Hematopoietic multipotent progenitor cell treated with erythropoietin and hydrocortisone succinate and interleukin-3 and kit ligand, for 17 days (in vitro differentiated cells): ENCODE results near the gene CAMK2D.

Experiments used
- DNase-seq: peaks from one replicate; pipeline ENCODE4 v3.0.0-alpha.2; 2015; ENCODE audit warnings: low spot score

The CAMK2D gene

GRCh38 chr4:113471146-113471860 lies 290.2 kb downstream of the CAMK2D start:
- DNase-seq: no peak

- DNase-seq: no peak
Observed at GRCh38 chr4:113469926-113470325, 291.6 kb downstream of the CAMK2D start.

- DNase-seq: no peak
Observed at GRCh38 chr4:113469023-113469390, 292.5 kb downstream of the CAMK2D start.

GRCh38 chr4:113468165-113469022 lies 293.1 kb downstream of the CAMK2D start:
- no peak for DNase-seq

DNA sequence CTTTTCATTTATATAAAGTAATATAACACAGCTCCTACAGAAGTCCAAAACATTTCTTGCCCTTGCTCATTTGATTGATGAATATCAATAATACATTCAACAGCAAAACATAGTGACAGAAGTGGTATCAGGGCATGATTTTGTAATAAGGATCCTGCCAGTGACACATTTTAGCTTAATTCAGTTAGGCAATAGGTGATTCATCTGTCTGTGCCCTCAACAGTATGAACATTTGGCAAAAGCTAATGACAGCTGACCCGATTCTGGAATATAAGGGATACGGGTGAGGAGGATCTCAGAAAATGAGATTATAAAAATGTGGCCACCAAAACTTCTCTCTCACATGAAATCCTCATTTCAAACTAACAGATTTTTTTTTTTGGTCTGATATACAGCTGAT lies 294.0 kb downstream of the CAMK2D start:
- DNase-seq: no peak

GRCh38 chr4:113462286-113462685 lies 299.3 kb downstream of the CAMK2D start:
- DNase-seq: no peak

- no peak for DNase-seq
Observed at GRCh38 chr4:113461281-113461680, 300.3 kb downstream of the CAMK2D start.

GRCh38 chr4:113457886-113458285 lies 303.7 kb downstream of the CAMK2D start:
- no peak for DNase-seq

DNA sequence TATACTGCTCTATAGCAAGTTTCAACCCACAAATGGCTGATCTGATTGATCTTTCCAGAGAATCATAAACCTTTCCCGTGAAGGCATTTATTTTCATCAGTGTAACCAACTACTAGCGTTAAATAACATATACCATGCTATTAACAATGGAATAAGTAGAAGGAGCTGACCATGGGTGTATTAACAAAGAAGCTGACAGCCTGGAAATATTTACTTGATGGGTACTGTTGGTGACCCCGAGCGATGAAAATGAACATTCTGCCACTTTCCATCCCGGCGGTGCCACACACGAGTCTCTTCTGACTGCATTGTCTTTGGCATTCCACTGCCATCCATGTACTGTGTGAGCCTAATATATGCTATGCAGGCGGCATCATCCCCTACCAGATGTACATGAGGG lies 304.4 kb downstream of the CAMK2D start:
- no peak for DNase-seq

- no peak for DNase-seq
Observed at GRCh38 chr4:113455061-113455460, 306.5 kb downstream of the CAMK2D start.

GRCh38 chr4:113452868-113453620 lies 308.5 kb downstream of the CAMK2D start:
- DNase-seq: no peak

- no peak for DNase-seq
Observed at GRCh38 chr4:113452152-113452551, 309.4 kb downstream of the CAMK2D start.

- no peak for DNase-seq
Observed at GRCh38 chr4:113450295-113451080, 311.1 kb downstream of the CAMK2D start.

GRCh38 chr4:113449410-113449974 lies 312.0 kb downstream of the CAMK2D start:
- no peak for DNase-seq

- no peak for DNase-seq
Observed at GRCh38 chr4:113447769-113448168, 313.8 kb downstream of the CAMK2D start.

DNA sequence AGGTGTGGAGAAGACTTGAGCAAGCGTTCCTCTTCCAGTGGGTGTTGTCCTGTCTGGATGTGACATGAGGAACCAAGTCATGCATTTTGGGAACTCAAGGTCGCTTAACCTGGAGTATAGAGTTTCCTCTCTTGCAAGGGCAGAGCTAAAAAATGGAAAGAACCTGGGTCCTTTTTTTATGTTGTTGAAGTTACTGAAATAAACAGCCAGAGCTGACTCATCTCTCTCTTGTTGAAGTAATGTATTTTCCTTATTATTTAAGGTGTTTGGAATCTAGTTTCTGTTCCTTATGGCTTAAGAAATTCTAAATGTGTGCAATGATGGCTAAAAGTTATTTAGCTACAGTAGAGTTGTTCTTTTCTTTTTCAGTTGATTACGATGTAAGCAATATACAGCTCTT lies 314.5 kb downstream of the CAMK2D start:
- DNase-seq: no peak

- DNase-seq: no peak
Observed at GRCh38 chr4:113446019-113446418, 315.5 kb downstream of the CAMK2D start.

DNA sequence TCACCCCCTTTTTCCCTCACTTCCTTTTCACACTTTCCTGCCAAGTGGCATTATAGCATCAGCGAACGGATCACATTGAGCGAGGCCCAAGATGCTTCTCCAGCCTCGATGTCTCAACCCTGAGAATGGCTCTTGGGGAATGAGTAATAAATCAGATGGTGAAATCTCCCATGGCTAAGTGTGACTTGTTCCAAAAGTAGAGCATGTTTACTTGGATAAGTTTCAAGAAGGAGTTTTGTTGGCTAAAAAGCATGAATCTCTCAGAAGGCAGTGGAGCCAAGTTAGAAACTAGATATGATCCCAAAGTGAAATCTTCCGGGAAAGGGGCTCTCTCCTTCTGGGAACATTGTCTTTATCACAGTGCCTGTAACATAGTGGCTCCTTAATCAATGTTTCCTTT lies 316.3 kb downstream of the CAMK2D start:
- no peak for DNase-seq

DNA sequence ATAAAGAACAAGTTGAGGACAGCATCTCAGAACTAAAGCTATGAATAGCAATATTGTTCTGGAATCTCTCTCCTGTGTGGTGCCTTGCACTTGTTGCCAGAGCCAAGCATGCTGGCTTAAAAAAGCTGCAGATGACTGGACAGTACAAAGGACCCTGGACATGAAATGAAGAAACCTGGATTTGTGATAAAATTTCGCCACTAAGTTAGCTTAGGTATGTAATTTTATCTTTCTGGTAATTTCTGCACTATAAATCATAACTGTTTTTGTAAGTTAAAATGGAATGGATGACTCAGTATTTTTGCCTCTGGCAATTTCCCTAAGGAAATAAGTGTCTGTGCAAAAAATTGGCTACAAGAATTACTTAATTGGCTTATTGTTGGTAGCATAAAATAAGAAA lies 317.2 kb downstream of the CAMK2D start:
- DNase-seq: no peak

- no peak for DNase-seq
Observed at GRCh38 chr4:113442826-113443225, 318.7 kb downstream of the CAMK2D start.

DNA sequence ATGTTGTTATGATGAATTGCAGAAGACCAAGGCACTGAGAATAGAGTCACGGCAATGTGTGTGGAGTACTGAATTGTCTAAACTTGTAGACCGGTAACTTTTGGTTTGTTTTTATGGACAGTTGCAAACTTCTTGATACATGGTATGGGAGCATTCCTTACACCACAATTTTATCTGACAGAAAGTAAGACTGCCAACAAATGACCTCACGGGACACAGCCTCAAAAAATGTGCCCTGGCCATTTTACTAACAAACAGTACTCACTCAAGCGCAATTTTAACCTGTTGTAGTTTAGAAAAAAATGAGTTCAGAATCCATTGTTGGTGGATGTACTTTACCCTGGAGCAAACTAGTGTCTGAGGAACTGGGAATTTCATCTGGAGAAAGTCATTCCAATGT lies 321.2 kb downstream of the CAMK2D start:
- DNase-seq: no peak

GRCh38 chr4:113438596-113438995 lies 322.9 kb downstream of the CAMK2D start:
- no peak for DNase-seq
